ENCODE measurements around the gene NFE2L3.
A peak's percentile ranks its signal among the peaks of the same experiment; 100 is the strongest.
"Not testable (repeated sequence)": the region's sequence is repeated elsewhere in the genome, so short reads cannot be mapped to it uniquely, and the experiment has no call there.

The NFE2L3 gene

GRCh38 chr7:26187380-26188205, 35.6 kb downstream of the NFE2L3 start:
- DNase-seq (ENCODE audit: low read depth) = no peak

- DNase-seq (ENCODE audit: low read depth) = no peak
Observed at GRCh38 chr7:26188206-26188956, 36.4 kb downstream of the NFE2L3 start.

- no peak for DNase-seq (ENCODE audit: low read depth)
Observed at GRCh38 chr7:26188957-26189541, 37.1 kb downstream of the NFE2L3 start.

DNA sequence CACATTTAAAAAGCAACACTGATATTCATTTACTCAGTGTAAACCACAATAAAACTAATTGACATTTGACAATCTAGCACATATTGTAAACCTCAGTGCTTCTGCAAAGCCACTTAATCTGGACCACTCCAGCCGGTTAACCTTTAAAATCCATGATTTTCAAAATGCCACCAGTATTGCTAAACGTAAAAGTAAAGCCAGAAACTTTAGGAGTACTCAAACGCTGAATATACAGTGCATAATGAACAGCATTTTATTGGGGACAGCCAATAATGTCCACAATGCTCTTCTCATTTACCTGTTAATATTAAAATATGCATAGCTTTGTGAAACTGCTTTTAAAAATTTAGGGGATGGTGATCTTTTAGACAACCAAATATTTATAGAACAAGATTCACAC, 37.7 kb downstream of the NFE2L3 start:
- no peak for DNase-seq (ENCODE audit: low read depth)

- DNase-seq (ENCODE audit: low read depth) = no peak
Observed at GRCh38 chr7:26190417-26190869, 38.4 kb downstream of the NFE2L3 start.

DNA sequence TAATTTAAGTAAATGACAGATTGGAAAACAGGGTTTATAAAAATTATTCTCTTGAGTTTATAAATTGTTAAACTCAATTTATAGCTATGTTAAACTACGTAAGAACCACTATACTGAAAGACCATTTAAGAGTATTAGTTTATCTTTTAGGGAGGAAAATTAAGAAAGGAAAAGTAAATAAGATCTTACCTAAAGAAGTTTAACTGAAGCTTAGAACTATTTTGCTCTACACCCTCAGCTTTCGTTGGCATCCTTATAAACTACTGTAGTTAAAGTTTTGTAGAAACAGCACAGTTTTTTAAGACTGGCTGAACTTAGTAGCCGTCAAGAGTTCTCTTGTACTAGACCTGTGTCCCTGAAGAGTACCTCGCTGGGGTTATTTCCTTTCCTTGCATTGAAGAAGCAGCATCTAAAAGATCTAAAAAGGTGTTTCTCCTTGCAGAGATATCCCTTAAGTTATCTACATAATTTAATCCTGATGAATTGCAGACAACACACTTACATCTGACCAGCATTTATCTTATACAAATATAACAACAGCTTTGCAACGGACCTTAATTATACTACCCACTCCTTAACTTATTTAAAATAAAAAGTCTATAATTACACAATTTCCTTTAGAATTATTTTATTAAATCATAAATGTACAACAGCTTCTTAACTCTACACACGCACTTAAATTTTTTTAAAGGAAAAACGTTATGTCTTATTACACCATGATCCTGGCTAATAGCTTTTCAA, 39.4 kb downstream of the NFE2L3 start:
- DNase-seq (ENCODE audit: low read depth) = no peak

GRCh38 chr7:26191974-26192479, 40.0 kb downstream of the NFE2L3 start:
- no peak for DNase-seq (ENCODE audit: low read depth)

DNA sequence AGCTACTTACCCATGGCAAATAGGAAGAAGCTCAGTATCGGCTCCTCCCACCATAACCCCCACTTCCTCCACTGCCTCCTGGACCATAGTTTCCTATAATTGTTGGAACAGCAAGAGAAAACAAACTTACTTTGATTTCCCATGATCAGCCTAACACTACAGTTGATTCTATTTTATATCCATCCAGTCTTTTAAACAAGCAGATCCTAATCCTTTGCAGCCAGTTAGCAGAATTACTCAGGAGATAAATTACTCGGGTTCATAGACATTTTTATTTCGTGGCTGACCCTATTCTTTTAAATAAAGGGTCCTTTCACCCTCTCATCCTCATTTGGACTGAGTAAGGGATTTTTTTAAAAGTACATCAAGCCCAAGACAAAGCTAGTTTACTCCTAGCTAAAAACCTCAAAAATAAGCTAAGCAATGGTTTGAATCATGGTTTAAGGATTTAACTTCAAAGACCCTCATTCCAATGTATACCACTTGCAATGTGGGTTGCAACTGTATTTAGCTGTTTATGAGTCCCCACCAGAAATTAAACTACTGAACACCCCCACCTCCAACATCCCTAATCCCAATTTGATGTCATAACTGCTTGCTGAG, 40.6 kb downstream of the NFE2L3 start:
- DNase-seq (ENCODE audit: low read depth) = no peak

DNA sequence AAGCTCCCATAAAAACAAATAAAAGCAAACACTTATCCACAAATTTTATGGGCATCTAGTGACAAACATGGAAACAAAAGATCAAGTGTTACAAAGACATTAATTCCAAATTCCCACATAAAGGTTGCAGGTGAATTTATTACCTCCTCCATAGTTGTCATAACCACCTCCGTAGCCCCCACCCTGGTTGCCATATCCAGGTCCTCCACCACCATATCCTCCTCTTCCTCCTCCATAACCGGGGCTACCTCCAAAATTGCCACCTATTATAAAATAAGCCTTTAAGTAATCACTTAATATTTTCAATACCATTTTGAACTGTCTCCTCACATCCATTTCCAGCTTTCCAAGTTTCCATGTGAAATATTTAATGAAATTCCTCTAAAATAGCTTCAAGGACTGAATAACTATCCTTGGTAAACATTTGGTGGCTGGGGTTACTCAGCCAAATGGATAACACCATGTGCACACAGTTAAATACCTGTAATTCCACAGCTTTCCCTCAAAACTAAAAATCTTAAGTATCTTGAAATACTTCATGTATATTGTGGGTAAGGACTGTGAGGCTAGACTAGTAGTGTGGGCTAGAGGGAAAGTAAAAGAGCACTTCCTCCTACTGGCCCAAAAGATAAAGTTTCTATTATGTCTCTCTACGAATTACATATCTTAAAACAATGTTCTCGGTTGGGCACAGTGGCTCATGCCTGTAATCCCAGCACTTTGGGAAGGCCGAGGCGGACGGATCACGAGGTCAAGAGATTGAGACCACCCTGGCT, 41.6 kb downstream of the NFE2L3 start:
- DNase-seq (ENCODE audit: low read depth) = no peak

- not testable (repeated sequence) for DNase-seq (ENCODE audit: low read depth)
Observed at GRCh38 chr7:26194764-26195163, 42.8 kb downstream of the NFE2L3 start.

DNA sequence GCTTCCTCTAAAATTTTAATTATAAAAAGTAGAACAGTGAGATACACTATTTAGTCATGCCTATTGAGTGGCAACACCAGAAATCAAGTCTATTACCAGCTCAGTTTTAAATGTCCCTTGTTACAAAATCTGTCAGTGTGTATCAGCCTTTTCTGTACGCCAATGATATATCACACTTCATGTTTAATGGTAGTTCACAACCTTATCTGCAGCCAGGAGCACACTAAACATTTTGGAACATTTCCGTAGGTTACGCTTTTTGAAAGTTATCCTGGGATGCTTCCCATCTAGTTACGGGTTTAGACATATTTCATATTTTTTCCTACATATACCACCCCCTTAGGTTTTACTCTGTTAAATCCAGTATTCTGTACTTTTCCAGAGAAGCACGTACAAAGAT, 43.2 kb downstream of the NFE2L3 start:
- no peak for DNase-seq (ENCODE audit: low read depth)

GRCh38 chr7:26195867-26196657, 44.1 kb downstream of the NFE2L3 start:
- DNase-seq (ENCODE audit: low read depth) = no peak

DNA sequence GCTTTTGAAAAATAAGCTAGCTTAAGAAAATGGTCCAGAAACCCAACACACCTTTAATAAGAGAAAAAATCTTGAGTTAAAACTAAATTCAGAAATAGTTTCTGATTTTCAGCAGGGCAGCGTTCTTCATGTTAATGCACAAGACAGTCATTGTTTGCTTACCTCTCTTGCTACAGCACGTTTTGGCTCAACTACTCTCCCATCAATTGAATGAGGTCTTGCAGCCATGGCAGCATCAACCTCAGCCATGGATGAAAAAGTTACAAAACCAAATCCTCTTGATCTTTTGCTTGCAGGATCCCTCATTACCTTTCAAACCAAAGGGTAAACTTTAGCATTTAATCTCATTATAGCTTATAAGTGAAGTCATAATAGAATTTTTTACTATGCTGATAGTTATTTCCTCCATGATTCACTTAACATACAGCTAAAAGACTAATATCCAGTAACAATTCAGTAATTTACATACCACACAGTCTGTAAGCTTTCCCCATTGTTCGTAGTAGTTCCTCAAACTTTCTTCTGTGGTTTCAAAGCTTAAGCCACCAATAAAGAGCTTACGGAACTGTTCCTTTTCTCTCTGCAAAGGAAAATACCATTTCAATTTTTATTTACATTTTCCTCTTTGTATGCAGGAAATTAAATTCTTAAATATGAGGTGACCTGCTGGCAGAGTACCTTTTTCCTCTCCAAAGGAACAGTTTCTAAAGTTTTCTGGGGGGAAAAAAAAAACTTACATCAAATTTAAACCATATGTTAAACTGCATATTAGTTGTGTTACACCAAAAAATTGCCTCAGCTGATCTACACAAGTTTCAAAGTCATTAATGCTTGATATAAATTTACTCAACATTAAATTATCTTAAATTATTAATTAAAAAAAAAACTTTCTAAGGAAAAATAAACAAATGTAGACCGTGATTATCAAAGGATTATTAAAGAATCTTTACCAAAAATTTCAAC, 45.4 kb downstream of the NFE2L3 start:
- DNase-seq (ENCODE audit: low read depth) = no peak

DNA sequence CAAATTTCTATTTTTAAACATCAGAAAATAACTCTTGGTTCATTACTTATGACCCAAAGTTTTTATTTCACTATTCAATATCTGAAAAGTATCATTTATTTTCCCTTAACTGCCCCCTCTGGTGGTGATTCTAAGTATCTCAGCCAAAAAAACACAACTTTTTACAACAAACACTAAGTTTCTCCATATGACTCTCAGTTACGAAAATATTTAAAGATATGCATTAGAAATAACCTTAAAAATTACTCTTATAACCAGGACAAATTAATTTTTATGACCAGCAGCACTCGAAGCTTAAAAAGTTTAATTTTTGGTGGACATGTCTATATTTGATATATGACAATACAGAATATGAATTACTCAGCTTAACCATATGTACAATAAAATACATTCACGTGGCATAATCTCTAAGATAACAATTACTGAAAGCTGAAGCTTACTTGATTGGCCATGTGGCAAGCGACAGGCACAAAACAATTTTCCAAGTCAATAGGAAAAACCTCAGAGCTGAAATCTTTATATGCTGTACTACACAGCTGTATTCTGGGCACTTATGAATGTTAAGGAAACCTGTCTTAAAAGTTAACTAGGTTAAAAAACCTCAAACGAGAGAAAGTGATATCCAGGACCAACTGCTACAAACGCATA, 46.3 kb downstream of the NFE2L3 start:
- DNase-seq (ENCODE audit: low read depth) = no peak

DNA sequence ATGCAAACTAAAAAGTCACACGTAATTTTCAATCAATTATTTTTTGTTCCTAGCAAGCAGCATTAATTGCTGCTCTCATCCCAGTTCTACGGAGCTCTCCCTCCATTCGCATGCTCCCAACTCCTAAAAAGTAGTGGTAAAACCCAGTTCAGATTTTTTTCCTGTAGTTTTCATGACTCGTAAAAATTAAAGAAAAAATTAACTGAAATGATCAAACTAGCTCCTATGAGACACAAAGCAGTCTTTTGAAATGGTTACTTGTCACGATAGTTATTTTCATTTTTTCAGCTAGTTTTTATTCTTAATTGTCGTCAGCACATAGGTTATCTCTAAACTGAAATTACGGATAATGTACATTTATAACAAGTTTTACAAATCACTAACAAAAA, 46.8 kb downstream of the NFE2L3 start:
- no peak for DNase-seq (ENCODE audit: low read depth)

DNA sequence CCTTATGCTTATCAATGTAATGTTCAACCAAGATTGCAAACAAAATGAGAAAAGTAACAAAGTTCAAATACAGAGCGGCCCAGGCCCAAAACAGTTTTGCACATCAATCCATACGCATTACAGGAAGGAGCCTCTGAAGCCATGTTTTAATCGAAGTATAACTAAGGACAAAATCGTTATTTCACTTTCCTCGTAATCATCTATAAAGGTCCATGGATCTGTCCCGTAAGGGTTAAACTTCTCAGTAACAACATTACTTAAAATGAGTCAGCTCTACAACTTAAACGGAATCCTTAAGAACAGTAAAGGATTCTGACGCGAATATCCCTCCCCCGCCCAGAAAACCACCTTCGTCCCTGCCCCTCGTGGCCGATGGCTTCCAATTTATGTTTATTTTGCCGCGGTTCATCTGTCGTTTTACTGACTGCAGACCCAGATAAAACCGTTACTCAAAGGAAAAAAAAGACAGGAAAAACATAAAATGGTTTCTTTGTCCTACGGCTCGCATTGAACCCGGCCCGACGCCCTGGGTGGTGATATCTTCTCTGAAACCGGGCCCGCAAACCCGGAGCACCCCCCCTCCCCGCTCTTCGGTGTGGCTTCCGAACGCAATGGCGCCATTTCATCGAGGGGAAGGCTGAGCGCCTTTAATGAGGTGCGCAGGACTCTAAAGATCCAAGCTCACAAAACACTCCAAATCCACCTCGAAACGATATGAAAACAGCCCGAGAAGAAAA, 47.5 kb downstream of the NFE2L3 start:
- DNase-seq (ENCODE audit: low read depth) = peak; percentile 47

- DNase-seq (ENCODE audit: low read depth) = no peak
Observed at GRCh38 chr7:26200038-26200443, 48.0 kb downstream of the NFE2L3 start.

Data from iris pigment epithelial cell (primary cell).